HUES6 (cell line): ENCODE data around the gene RPTOR.

Experiments
- H3K27ac ChIP-seq: 2 replicates; pipeline ENCODE4 v1.7.0; 2013; ENCODE audit warnings: low read depth, mild to moderate bottlenecking, low read length, inconsistent platforms
- H3K27me3 ChIP-seq: 2 replicates; pipeline ENCODE4 v1.6.1; 2013; ENCODE audit warnings: low read length; ENCODE audit not compliant: control insufficient read depth, insufficient read depth
- H3K36me3 ChIP-seq: 2 replicates; pipeline ENCODE4 v1.6.1; 2013; ENCODE audit warnings: low read length; ENCODE audit not compliant: control insufficient read depth, insufficient read depth
- H3K4me1 ChIP-seq: 2 replicates; pipeline ENCODE4 v1.6.1; 2013; ENCODE audit warnings: low read length; ENCODE audit not compliant: control insufficient read depth, insufficient read depth
- H3K4me3 ChIP-seq: 2 replicates; pipeline ENCODE4 v1.5.1; 2013; ENCODE audit warnings: low read depth, low read length
- H3K9ac ChIP-seq: one replicate; pipeline ENCODE4 v1.6.1; 2013; ENCODE audit warnings: mild to moderate bottlenecking, low read length
- H3K9me3 ChIP-seq: 2 replicates; pipeline ENCODE4 v1.6.1; 2013; ENCODE audit warnings: low read depth, low read length; ENCODE audit not compliant: control insufficient read depth, insufficient read depth

Gene RPTOR

DNA sequence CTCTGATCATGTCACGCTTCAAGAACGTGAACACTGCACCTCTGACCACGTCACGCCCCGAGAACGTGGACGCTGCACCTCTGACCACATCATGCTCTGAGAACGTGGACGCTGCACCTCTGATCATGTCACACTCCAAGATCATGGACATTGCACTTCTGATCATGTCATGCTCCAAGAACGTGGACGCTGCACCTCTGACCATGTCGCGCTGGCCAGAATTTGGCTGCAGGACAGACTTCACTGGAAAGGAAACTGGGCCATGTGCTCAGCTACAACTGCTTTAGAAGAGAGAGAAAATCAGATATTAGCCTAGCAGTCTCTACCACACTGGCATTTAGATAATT, 182.7 kb downstream of the RPTOR start:
- no peak overlapping the region for H3K27ac ChIP-seq
- H3K4me3 ChIP-seq: no peak overlapping the region
- H3K4me1 ChIP-seq: peaks cover 9% of the 10 kb centered on the region; the same call in 1 of the 2 replicates
- no peak overlapping the region for H3K9ac ChIP-seq
- no peaks in the 10 kb centered on the region for H3K27me3 ChIP-seq
- H3K36me3 ChIP-seq: 0 out of 2 replicates have a peak, but pooled peaks cover 4% of the 10 kb centered on the region
- H3K9me3 ChIP-seq: peaks cover 2% of the 10 kb centered on the region; the same call in 1 of the 2 replicates

- Histone ChIP-seq H3K27ac (no peak overlapping the region), H3K36me3 (0 out of 2 replicates have a peak, but pooled peaks cover 4% of the 10 kb centered on the region), H3K9me3 (no peaks in the 10 kb centered on the region), H3K4me3 (no peak overlapping the region), H3K4me1 (peaks cover 9% of the 10 kb centered on the region; the same call in 1 of the 2 replicates), H3K27me3 (no peaks in the 10 kb centered on the region), H3K9ac (no peak overlapping the region)
Measured at GRCh38 chr17:80729016-80729415, 184.4 kb downstream of the RPTOR start.

- no peaks in the 10 kb centered on the region for H3K9me3 ChIP-seq
- H3K4me3 ChIP-seq: no peak overlapping the region
- no peak overlapping the region for H3K27ac ChIP-seq
Measured at GRCh38 chr17:80729761-80730160, 185.1 kb downstream of the RPTOR start.

DNA sequence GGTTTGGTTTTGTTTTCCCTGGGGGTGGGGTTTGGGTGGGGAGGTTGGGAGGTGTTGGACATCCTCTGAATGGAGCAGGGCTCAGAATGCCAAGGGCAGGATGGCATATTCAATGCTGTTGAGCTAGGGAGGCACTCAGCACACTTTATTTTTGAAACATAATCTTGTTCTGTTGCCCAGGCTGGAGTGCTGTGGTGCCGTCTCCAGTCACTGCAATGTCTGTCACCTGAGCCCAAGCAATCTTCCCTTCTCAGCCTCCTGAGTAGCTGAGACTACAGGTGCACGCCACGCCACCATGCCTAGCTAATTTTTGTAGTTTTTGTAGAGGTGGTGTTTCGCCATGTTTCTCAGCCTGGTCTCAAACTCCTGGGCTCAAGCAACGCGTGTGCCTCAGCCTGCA, 186.1 kb downstream of the RPTOR start:
- 0 out of 2 replicates have a peak, but pooled peaks cover 4% of the 10 kb centered on the region for H3K36me3 ChIP-seq
- no peak overlapping the region for H3K27ac ChIP-seq
- H3K4me1 ChIP-seq: no peaks in the 10 kb centered on the region; the same call in 1 of the 2 replicates
- H3K9me3 ChIP-seq: no peaks in the 10 kb centered on the region
- no peak overlapping the region for H3K4me3 ChIP-seq
- H3K27me3 ChIP-seq: no peaks in the 10 kb centered on the region
- no peak overlapping the region for H3K9ac ChIP-seq

More at GRCh38 chr17:80729761-80730160, 185.1 kb downstream of the RPTOR start:
- H3K36me3 ChIP-seq: 0 out of 2 replicates have a peak, but pooled peaks cover 4% of the 10 kb centered on the region
- H3K27me3 ChIP-seq: no peaks in the 10 kb centered on the region
- H3K4me1 ChIP-seq: peaks cover 4% of the 10 kb centered on the region; the same call in 1 of the 2 replicates
- no peak overlapping the region for H3K9ac ChIP-seq

- Histone ChIP-seq H3K27me3 (no peaks in the 10 kb centered on the region), H3K9ac (no peak overlapping the region), H3K9me3 (no peaks in the 10 kb centered on the region), H3K4me1 (no peaks in the 10 kb centered on the region), H3K27ac (no peak overlapping the region), H3K4me3 (no peak overlapping the region), H3K36me3 (0 out of 2 replicates have a peak, but pooled peaks cover 4% of the 10 kb centered on the region)
Measured at GRCh38 chr17:80731323-80731722, 186.7 kb downstream of the RPTOR start.

DNA sequence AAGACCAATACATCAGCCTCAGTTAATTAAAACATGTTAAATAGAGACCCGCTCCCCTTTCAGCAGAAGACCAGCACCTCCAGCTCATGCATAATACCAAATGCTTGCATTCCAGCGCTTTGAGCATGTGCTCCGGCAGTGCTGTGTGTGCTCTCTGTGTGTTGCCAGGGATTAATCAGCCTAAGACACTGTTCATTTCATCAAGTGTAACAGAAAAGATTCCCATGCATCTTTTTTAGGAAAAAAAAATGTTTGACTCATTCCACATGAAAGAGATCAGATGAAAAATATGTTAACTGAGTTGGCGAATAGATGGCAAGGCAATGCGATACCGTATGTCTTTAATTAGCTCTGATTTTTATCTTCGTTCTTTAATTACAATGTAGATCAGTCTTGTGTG, 187.6 kb downstream of the RPTOR start:
- no peaks in the 10 kb centered on the region for H3K9me3 ChIP-seq
- H3K27me3 ChIP-seq: no peaks in the 10 kb centered on the region
- H3K9ac ChIP-seq: no peak overlapping the region
- no peaks in the 10 kb centered on the region for H3K36me3 ChIP-seq
- no peak overlapping the region for H3K4me3 ChIP-seq
- no peak overlapping the region for H3K27ac ChIP-seq
- H3K4me1 ChIP-seq: no peaks in the 10 kb centered on the region

- no peak overlapping the region for H3K9ac ChIP-seq
- H3K9me3 ChIP-seq: peaks cover 8% of the 10 kb centered on the region
Measured at GRCh38 chr17:80737106-80738019, 192.7 kb downstream of the RPTOR start.

GRCh38 chr17:80738020-80738808, 193.6 kb downstream of the RPTOR start:
- no peak overlapping the region for H3K27ac ChIP-seq
- no peaks in the 10 kb centered on the region for H3K36me3 ChIP-seq
- peaks cover 8% of the 10 kb centered on the region for H3K9me3 ChIP-seq
- H3K4me3 ChIP-seq: no peak overlapping the region
- no peak overlapping the region for H3K9ac ChIP-seq
- no peaks in the 10 kb centered on the region for H3K27me3 ChIP-seq
- no peaks in the 10 kb centered on the region; the same call in 1 of the 2 replicates for H3K4me1 ChIP-seq

More at GRCh38 chr17:80737106-80738019, 192.7 kb downstream of the RPTOR start:
- Histone ChIP-seq H3K4me3 (no peak overlapping the region), H3K27me3 (no peaks in the 10 kb centered on the region), H3K27ac (no peak overlapping the region), H3K36me3 (no peaks in the 10 kb centered on the region), H3K4me1 (no peaks in the 10 kb centered on the region; the same call in 1 of the 2 replicates)

- Histone ChIP-seq H3K9me3 (peaks cover 8% of the 10 kb centered on the region), H3K4me1 (no peaks in the 10 kb centered on the region; the same call in 1 of the 2 replicates), H3K9ac (no peak overlapping the region), H3K4me3 (no peak overlapping the region), H3K27me3 (no peaks in the 10 kb centered on the region), H3K36me3 (no peaks in the 10 kb centered on the region), H3K27ac (no peak overlapping the region)
Measured at GRCh38 chr17:80738987-80739730, 194.5 kb downstream of the RPTOR start.

- Histone ChIP-seq H3K4me3 (no peak overlapping the region), H3K36me3 (no peaks in the 10 kb centered on the region), H3K27me3 (no peaks in the 10 kb centered on the region), H3K27ac (no peak overlapping the region), H3K4me1 (no peaks in the 10 kb centered on the region; the same call in 1 of the 2 replicates), H3K9ac (no peak overlapping the region), H3K9me3 (peaks cover 8% of the 10 kb centered on the region)
Measured at GRCh38 chr17:80740141-80740540, 195.5 kb downstream of the RPTOR start.
